SU-DHL-6 (cell line): ENCODE results near the gene MIS18BP1.

Experiments
- H2AFZ ChIP-seq: fragments of 200-600 bp; sonication (generic); 2 replicates; pipeline ENCODE4 v1.6.1; 2014; ENCODE audit warnings: low read depth, mild to moderate bottlenecking, moderate library complexity, mixed read lengths, antibody characterized with exemption, low read length; ENCODE audit not compliant: severe bottlenecking
- H3F3A ChIP-seq: fragments of 200-600 bp; shearing (Covaris generic); 2 replicates; pipeline ENCODE4 v1.6.0; 2016; ENCODE audit warnings: antibody characterized with exemption, mild to moderate bottlenecking; ENCODE audit not compliant: insufficient read depth
- H3K27ac ChIP-seq: fragments of 200-600 bp; sonication (generic); 2 replicates; pipeline ENCODE4 v1.5.1; 2016; ENCODE audit warnings: low read depth, mild to moderate bottlenecking, low read length, moderate library complexity, mixed read lengths
- H3K27me3 ChIP-seq: fragments of 200-600 bp; sonication (generic), shearing (Covaris generic); 2 replicates; pipeline ENCODE4 v1.6.0; 2014; ENCODE audit warnings: mild to moderate bottlenecking, low read length
- H3K36me3 ChIP-seq: fragments of 200-600 bp; sonication (generic); 2 replicates; pipeline ENCODE4 v1.6.1; 2014; ENCODE audit warnings: mild to moderate bottlenecking, low read length, mixed read lengths
- H3K4me2 ChIP-seq: fragments of 300-600, 200-600 bp; shearing (Covaris generic), sonication (generic); 2 replicates; pipeline ENCODE4 v1.6.0; 2014; ENCODE audit warnings: low read length, low read depth, mild to moderate bottlenecking; ENCODE audit not compliant: poor library complexity, severe bottlenecking
- H3K4me3 ChIP-seq: fragments of 200-600 bp; sonication (generic); 2 replicates; pipeline ENCODE4 v1.5.1; 2014; ENCODE audit warnings: antibody characterized with exemption, low read length, mild to moderate bottlenecking, mixed read lengths; ENCODE audit not compliant: insufficient read depth, poor library complexity, severe bottlenecking
- H3K79me2 ChIP-seq: fragments of 200-600 bp; sonication (generic); 2 replicates; pipeline ENCODE4 v1.6.1; 2014; ENCODE audit warnings: mild to moderate bottlenecking, low read length, moderate library complexity; ENCODE audit not compliant: insufficient read depth
- H3K9ac ChIP-seq: fragments of 200-600 bp; sonication (generic); 2 replicates; pipeline ENCODE4 v1.7.0; 2014; ENCODE audit warnings: mild to moderate bottlenecking, low read length
- H3K9me2 ChIP-seq: fragments of 200-600 bp; sonication (generic); replicated peaks from 2 replicates; pipeline ENCODE4 v1.6.1; 2014; ENCODE audit warnings: low read length; ENCODE audit not compliant: insufficient read depth
- H3K9me3 ChIP-seq: fragments of 200-600 bp; sonication (generic); 2 replicates; pipeline ENCODE4 v1.6.1; 2014; ENCODE audit warnings: low read length, mixed read lengths; ENCODE audit not compliant: insufficient read depth
- H4K20me1 ChIP-seq: fragments of 200-600 bp; sonication (generic); 2 replicates; pipeline ENCODE4 v1.6.1; 2014; ENCODE audit warnings: low read depth, mild to moderate bottlenecking, antibody characterized with exemption, low read length, moderate library complexity, mixed read lengths
- EZH2phosphoT487 ChIP-seq: fragments of 200-600 bp; sonication (generic), shearing (Covaris generic); conservative IDR thresholded peaks from 2 replicates; pipeline ENCODE4 v1.6.1; 2018; ENCODE audit warnings: mild to moderate bottlenecking, antibody characterized with exemption, low read length, moderate library complexity, mixed read lengths
- TF ChIP-seq, protein P1 (sequence below): fragments of 200-600 bp; sonication (generic); IDR thresholded peaks from one replicate; pipeline ENCODE4 v1.5.1; 2017; ENCODE audit warnings: antibody characterized with exemption, mild to moderate bottlenecking, low read length, moderate library complexity; ENCODE audit not compliant: insufficient read depth, poor library complexity, severe bottlenecking

Gene MIS18BP1

GRCh38 chr14:45198551-45198950 lies 54.5 kb downstream of the MIS18BP1 start:
- Histone ChIP-seq H3F3A (peaks cover 12% of the 10 kb centered on the region), H3K27ac (no peak overlapping the region), H3K9me3 (no peaks in the 10 kb centered on the region), H4K20me1 (no peaks in the 10 kb centered on the region), H3K9ac (no peak overlapping the region), H3K4me3 (no peak overlapping the region), H3K4me2 (no peak overlapping the region), H3K79me2 (no peaks in the 10 kb centered on the region; the same call in 1 of the 2 replicates), H3K36me3 (peaks cover 11% of the 10 kb centered on the region), H2AFZ (no peak overlapping the region), H3K27me3 (no peaks in the 10 kb centered on the region), H3K9me2 (no peaks in the 10 kb centered on the region)
- TF ChIP-seq, protein P1, sequence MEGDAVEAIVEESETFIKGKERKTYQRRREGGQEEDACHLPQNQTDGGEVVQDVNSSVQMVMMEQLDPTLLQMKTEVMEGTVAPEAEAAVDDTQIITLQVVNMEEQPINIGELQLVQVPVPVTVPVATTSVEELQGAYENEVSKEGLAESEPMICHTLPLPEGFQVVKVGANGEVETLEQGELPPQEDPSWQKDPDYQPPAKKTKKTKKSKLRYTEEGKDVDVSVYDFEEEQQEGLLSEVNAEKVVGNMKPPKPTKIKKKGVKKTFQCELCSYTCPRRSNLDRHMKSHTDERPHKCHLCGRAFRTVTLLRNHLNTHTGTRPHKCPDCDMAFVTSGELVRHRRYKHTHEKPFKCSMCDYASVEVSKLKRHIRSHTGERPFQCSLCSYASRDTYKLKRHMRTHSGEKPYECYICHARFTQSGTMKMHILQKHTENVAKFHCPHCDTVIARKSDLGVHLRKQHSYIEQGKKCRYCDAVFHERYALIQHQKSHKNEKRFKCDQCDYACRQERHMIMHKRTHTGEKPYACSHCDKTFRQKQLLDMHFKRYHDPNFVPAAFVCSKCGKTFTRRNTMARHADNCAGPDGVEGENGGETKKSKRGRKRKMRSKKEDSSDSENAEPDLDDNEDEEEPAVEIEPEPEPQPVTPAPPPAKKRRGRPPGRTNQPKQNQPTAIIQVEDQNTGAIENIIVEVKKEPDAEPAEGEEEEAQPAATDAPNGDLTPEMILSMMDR: no peak
- TF ChIP-seq EZH2phosphoT487: no peak

DNA sequence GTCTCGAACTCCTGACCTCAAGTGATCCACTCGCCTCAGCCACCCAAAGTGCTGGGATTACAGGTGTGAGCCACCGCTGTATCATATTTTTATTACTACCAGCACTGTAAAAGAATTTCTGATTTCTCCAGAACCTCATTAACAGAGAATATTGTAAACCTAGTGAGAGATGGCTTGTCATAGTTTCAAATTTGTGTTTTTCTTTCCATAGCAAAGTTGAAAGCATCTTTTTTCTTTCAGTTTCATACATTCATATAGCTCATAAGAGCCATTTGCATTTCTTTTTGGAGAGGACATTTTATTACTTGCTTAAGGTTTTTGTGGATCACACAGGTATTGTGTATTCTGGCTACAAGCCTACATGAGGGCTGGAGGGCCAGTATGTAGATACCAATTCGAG lies 58.0 kb downstream of the MIS18BP1 start:
- H3K4me2 ChIP-seq: no peak overlapping the region
- no peak for TF ChIP-seq EZH2phosphoT487
- TF ChIP-seq, protein P1: no peak
- H3K79me2 ChIP-seq: peaks cover 10% of the 10 kb centered on the region; the same call in 1 of the 2 replicates
- no peak overlapping the region for H3K9ac ChIP-seq
- H2AFZ ChIP-seq: no peak overlapping the region
- H3K9me2 ChIP-seq: no peaks in the 10 kb centered on the region
- no peaks in the 10 kb centered on the region for H3K27me3 ChIP-seq
- no peaks in the 10 kb centered on the region for H4K20me1 ChIP-seq
- 0 out of 2 replicates have a peak, but pooled peaks cover 5% of the 10 kb centered on the region for H3F3A ChIP-seq
- H3K36me3 ChIP-seq: peaks cover 4% of the 10 kb centered on the region; the same call in 1 of the 2 replicates
- H3K27ac ChIP-seq: no peak overlapping the region
- no peak overlapping the region for H3K4me3 ChIP-seq
- no peaks in the 10 kb centered on the region for H3K9me3 ChIP-seq

- Histone ChIP-seq H3K36me3 (peaks cover 26% of the 10 kb centered on the region; the same call in 1 of the 2 replicates), H2AFZ (no peak overlapping the region), H3K9ac (no peak overlapping the region), H3K27ac (no peak overlapping the region), H3F3A (no peaks in the 10 kb centered on the region), H3K9me3 (no peaks in the 10 kb centered on the region), H3K4me3 (no peak overlapping the region), H3K9me2 (no peaks in the 10 kb centered on the region), H3K79me2 (no peaks in the 10 kb centered on the region), H4K20me1 (no peaks in the 10 kb centered on the region), H3K27me3 (no peaks in the 10 kb centered on the region), H3K4me2 (no peak overlapping the region)
- no peak for TF ChIP-seq EZH2phosphoT487
- TF ChIP-seq, protein P1: no peak
These were observed 67.7 kb downstream of the MIS18BP1 start for GRCh38 chr14:45185100-45185814.
